GM10266 (cell line): ENCODE results near the gene NTRK2.

Experiments
- DNase-seq: peaks from one replicate; pipeline ENCODE4 v3.0.0; 2012; ENCODE audit errors: extremely low spot score
- TF ChIP-seq, protein P1 (sequence below): IDR thresholded peaks from 2 replicates; pipeline ENCODE4 v1.5.1; 2012; ENCODE audit warnings: mild to moderate bottlenecking, low read depth; ENCODE audit not compliant: control insufficient read depth, insufficient read depth; ENCODE audit errors: missing control alignments

NTRK2 gene

DNA sequence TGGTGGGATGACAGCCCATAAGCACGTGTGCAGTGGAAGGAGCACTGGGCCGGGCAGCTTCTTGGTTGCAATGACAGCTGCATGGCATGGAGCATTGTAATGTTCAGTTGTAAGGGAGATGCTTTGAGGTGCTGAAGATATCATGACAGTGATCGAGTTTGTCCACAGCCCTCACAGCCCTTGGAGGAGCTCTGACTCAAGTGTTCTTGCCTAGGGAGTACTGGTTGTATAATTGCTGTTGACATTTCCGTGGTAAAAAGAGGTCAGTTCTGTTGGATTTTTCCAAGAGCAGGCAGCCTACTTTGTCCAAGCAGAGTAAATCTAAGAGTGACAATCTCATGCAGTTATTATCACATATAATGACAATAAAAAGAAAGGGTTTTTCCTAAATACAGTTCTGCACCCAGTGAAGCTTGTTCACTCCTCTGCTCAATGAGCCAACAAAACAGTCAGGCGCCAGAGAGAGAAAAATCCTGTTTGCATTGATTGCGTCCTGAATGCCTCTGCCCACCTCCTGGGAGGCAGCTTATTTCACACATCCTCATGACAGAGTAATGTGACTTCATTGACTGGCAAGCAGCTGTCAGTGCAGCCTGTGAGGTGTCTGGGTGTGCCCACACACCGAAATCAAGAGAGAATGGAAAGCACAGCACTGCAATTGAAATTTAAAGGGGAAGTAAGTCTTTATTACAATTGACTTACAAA is 248.0 kb downstream of the NTRK2 start:
- no peak for DNase-seq
- TF ChIP-seq, protein P1, sequence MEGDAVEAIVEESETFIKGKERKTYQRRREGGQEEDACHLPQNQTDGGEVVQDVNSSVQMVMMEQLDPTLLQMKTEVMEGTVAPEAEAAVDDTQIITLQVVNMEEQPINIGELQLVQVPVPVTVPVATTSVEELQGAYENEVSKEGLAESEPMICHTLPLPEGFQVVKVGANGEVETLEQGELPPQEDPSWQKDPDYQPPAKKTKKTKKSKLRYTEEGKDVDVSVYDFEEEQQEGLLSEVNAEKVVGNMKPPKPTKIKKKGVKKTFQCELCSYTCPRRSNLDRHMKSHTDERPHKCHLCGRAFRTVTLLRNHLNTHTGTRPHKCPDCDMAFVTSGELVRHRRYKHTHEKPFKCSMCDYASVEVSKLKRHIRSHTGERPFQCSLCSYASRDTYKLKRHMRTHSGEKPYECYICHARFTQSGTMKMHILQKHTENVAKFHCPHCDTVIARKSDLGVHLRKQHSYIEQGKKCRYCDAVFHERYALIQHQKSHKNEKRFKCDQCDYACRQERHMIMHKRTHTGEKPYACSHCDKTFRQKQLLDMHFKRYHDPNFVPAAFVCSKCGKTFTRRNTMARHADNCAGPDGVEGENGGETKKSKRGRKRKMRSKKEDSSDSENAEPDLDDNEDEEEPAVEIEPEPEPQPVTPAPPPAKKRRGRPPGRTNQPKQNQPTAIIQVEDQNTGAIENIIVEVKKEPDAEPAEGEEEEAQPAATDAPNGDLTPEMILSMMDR = no peak

DNA sequence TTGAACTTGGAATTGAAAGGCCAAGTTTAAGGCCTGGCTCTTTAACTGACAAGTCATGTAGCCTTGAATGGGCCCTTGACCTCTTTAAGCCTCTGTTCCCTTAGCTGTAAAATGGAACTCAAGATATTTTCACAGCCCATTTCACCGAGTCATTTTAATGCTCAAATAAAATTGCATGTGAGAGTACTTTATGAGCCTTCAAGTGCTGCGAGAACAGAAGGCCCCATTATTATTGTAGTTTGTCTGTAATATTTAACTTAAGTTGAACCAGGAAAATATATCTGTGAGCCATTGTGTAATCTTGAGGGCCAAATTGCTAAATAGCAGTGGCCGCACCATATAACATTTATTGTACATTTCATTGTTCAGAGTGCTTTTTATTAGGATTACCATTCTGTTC is 249.9 kb downstream of the NTRK2 start:
- no peak for DNase-seq
- TF ChIP-seq, protein P1 = no peak

DNA sequence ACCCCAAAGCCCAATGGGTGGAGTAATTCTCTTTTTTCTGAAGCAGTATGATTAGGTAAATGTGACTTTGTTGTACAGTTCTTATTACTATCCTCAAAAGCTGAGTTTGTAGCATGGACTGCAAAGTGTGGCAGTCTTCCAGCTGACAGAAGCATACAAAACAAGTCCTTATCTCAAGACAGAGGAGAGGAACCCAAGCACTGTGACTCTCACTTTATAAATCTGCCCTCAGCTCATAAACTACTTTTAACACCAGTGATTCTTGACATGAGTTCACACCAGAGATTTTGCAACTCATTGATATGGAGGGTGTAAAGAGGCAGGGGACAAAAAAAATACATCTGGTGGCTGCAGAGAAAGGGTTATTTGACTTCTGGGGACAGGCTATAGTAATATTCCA is 251.6 kb downstream of the NTRK2 start:
- TF ChIP-seq, protein P1 = no peak
- no peak for DNase-seq

DNA sequence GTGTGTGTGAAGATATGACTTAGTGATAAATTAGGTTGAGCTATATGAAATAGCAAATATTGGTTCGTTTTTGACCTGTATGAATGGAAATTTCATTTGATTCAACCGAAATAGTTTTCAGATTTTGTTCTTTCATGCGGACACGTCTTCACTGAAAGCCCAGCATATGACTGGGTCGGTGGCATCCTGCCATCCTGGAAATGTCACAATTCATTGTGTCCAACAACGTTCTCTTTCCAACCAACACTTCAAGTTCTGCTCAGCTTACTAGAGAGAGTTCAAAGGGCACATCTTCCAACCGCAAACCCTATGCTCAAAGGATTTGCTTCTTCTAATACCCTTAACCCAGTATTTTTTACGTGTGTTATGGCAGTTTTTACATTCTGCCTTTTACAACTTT is 252.5 kb downstream of the NTRK2 start:
- DNase-seq = no peak
- TF ChIP-seq, protein P1 = no peak

DNA sequence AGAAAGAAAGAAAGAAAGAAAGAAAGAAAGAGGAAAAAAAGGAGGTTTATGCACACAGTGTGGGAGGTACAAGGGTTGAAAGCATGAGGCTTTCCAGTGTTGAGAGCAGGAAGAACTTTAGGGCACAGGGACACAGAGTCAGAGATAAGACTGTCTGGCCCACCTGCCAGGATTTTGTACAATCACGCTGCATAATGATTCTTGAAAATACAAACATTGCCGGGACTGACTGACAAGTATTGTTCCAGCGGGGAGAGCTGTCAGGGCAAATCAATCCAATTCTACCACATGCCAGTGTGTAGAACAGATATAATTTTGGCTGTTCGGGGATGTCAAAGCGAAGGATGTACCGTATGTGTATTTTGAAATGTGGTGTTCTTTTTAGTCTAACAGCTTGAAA is 254.7 kb downstream of the NTRK2 start:
- DNase-seq = no peak
- TF ChIP-seq, protein P1 = no peak

DNA sequence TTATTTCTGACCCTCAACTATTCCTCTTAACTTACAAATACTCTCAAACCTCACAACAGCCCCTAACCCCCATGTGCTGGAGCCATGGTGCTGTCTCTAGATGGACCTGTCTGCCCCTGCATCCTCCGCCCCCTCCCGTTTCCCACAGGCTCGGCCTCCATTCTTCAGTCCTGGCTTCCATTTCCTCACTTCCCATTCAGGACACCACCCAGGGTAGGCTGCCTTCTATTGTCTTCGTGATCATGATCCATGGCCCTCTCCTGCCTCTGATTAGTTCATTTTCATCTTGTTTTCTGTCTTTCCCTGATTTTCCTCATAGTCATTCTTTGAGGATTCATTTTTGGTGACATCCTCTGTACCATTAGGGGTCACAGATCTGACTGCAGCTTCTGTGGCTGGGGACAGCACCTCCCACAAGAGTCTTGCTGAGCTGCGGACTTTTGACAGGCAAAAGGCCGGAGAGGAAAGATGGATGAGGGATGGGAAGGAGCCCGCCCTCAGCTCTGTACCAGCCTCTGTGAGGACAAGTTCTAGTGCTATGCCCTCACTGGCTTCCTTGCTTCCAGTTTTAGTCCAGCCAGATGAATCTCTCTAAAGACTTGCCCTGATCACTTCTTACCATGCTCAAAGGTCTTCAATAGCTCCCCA is 255.8 kb downstream of the NTRK2 start:
- TF ChIP-seq, protein P1 = no peak

DNA sequence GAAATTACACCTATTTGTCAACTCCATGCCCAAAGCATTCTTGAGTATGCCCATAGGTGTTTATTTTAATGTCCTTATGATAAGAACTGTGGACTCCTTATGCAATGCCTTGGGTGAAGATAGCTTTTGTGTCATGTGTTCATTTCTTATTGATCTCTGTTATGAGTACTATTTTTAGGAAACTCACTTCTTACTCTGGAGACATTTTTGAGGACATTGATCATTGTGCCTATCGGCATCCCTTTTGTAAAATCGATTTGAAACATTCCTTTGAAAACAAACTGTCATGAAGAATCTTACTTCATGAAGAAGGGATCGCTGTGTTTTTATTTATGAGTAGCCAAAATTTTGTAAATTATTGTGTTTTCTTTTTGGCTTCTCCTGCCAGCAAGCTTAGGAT is 257.3 kb downstream of the NTRK2 start:
- TF ChIP-seq, protein P1 = no peak
- DNase-seq = no peak

More for the DNA sequence above, 255.8 kb downstream of the NTRK2 start:
- no peak for DNase-seq
